ENCODE data around the gene STKLD1.

DNA sequence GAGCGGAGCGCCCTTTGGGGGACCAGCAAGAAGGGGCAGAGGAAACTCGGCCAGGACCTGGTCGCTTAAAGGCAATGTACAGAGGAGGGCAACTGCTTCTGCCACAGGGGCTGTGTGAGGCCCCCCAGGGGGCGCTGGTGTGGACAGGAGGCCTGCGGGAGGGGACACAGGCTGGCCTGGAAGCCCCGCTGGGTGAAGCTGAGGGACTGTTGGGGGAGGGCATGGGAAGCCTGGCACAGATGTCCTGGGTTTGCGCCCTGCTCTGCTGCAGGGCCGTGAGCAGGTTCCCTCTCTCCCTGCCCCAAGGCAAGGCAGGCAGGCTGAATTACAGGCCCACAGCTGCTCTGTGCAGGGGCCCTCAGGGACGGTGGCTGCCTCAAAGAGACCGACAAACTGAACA, 33.6 kb upstream of the STKLD1 start:
- TF ChIP-seq, protein P1, sequence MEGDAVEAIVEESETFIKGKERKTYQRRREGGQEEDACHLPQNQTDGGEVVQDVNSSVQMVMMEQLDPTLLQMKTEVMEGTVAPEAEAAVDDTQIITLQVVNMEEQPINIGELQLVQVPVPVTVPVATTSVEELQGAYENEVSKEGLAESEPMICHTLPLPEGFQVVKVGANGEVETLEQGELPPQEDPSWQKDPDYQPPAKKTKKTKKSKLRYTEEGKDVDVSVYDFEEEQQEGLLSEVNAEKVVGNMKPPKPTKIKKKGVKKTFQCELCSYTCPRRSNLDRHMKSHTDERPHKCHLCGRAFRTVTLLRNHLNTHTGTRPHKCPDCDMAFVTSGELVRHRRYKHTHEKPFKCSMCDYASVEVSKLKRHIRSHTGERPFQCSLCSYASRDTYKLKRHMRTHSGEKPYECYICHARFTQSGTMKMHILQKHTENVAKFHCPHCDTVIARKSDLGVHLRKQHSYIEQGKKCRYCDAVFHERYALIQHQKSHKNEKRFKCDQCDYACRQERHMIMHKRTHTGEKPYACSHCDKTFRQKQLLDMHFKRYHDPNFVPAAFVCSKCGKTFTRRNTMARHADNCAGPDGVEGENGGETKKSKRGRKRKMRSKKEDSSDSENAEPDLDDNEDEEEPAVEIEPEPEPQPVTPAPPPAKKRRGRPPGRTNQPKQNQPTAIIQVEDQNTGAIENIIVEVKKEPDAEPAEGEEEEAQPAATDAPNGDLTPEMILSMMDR (IDR thresholded peaks at IDR 0.05) = no peak
- no peak for TF ChIP-seq POLR2A (IDR thresholded peaks at IDR 0.05)

Data from body of pancreas (tissue), 4 donors.